GM12891 (cell line): Measurements from ENCODE around the gene TTC39B.

Source experiments
- PAX5 ChIP-seq: IDR thresholded peaks from 2 replicates; pipeline ENCODE4 v1.6.1; 2011; ENCODE audit warnings: low read length, moderate library complexity, mild to moderate bottlenecking; ENCODE audit not compliant: insufficient read depth, severe bottlenecking
- POLR2A ChIP-seq: IDR thresholded peaks from 2 replicates; pipeline ENCODE4 v1.6.1; 2011; ENCODE audit warnings: low read depth, low read length, control low read depth
- POLR2AphosphoS5 ChIP-seq: IDR thresholded peaks from 2 replicates; pipeline ENCODE4 v1.6.1; 2011; ENCODE audit warnings: low read depth, low read length, control low read depth
- POU2F2 ChIP-seq: IDR thresholded peaks from 2 replicates; pipeline ENCODE4 v1.6.1; 2011; ENCODE audit warnings: low read depth, mild to moderate bottlenecking, control low read depth, low read length, moderate library complexity
- SPI1 ChIP-seq: IDR thresholded peaks from 2 replicates; pipeline ENCODE4 v1.6.1; 2011; ENCODE audit warnings: low read depth, low read length, control low read depth
- TAF1 ChIP-seq: IDR thresholded peaks from 2 replicates; pipeline ENCODE4 v1.6.1; 2011; ENCODE audit warnings: low read depth, low read length, control low read depth

- TF ChIP-seq POLR2A (no peak), POLR2AphosphoS5 (no peak), TAF1 (no peak), SPI1 (no peak), PAX5 (no peak), POU2F2 (no peak)
Measured at GRCh38 chr9:15248081-15248480, 58.9 kb downstream of the TTC39B start.
